ENCODE data around the gene TEX29. TPM values are rescaled to one million over a fixed set of nuclear protein-coding genes. Genes with fewer than 3 reads are reported as not detected.

TEX29 gene
- total RNA-seq, 1 donor from 2014 or later, result 0.54 TPM

DNA sequence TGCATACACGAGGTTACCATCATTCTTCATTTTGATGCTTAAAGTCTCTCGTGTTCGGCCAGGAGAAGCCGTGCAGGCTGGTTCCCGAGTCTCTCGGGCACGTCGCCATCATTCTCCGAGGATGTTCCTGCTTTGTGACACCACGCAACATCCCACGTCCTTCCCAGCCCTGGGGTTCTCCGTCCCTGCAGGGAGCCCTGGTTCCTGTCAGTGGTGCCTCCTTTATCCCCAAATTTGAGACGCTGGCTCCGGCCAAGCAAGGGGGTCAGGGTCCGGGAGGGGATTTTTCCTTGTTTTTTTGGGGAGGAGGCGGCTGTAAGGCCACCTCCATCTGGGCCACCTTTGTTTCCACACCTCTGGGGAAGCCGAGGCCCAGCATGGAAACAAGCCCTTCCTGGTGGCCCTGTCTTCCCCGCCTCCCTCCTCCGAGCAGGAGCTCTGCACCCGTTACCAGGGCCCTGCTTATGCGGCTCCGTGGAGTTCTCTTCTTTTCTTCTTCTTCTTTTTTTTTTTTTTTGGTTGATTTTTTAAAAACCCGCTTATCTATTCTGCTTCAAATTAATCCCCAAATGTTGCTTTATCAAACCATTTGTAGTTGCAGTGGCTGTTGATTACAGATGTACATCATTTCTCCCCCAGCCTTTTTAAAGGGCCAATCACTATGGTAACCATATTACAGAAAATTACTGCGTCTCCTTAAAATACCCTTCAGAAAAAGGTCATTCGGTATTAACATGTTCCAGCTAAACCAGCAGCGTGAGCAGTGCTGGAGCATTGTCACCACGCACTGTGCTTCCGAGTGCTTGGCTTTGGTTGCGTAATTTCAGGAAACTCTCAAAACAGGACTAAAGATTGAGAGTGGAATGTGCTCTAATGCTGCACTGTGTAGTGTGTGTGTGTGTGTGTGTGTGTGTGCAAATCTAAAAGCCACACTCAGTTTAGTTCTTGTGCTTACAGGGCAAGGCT lies 50.4 kb downstream of the TEX29 start:
- Mint-ChIP-seq H3K4me3 (ENCODE audit: unreplicated experiment) (no peak overlapping the region), H3K36me3 (ENCODE audit: low read depth, unreplicated experiment) (no peaks in the 10 kb centered on the region), H3K27me3 (ENCODE audit: unreplicated experiment) (peaks cover 3% of the 10 kb centered on the region), H3K9me3 (ENCODE audit: unreplicated experiment) (no peaks in the 10 kb centered on the region), H3K27ac (ENCODE audit: unreplicated experiment) (no peak overlapping the region), H3K4me1 (ENCODE audit: unreplicated experiment) (peaks cover 2% of the 10 kb centered on the region)
- no peak for DNase-seq (ENCODE audit: low spot score)
- TF ChIP-seq, protein P1, sequence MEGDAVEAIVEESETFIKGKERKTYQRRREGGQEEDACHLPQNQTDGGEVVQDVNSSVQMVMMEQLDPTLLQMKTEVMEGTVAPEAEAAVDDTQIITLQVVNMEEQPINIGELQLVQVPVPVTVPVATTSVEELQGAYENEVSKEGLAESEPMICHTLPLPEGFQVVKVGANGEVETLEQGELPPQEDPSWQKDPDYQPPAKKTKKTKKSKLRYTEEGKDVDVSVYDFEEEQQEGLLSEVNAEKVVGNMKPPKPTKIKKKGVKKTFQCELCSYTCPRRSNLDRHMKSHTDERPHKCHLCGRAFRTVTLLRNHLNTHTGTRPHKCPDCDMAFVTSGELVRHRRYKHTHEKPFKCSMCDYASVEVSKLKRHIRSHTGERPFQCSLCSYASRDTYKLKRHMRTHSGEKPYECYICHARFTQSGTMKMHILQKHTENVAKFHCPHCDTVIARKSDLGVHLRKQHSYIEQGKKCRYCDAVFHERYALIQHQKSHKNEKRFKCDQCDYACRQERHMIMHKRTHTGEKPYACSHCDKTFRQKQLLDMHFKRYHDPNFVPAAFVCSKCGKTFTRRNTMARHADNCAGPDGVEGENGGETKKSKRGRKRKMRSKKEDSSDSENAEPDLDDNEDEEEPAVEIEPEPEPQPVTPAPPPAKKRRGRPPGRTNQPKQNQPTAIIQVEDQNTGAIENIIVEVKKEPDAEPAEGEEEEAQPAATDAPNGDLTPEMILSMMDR (IDR thresholded peaks at IDR 0.05; ENCODE audit: unreplicated experiment), result no peak

DNA sequence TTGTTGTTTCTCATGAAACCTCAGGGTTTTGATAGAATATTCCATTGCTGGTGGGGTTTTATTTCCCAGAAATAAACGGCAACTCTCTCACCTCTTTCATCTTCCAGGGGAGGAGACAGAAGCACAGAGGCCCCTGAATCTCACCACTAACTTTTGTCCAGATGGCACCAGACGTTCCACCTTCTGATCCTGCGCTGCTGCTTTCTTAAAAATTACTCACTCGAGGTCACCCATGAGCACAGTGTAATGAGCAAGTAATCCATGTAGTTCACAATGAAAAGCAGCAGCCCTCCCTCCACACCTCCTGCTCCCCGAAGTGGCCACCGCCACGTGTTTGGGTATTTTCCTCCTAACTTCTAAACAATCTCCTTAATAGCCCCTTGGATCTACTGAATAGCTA lies 51.3 kb downstream of the TEX29 start:
- no peak for DNase-seq (ENCODE audit: low spot score)
- Mint-ChIP-seq H3K27ac (ENCODE audit: unreplicated experiment) (no peak overlapping the region), H3K36me3 (ENCODE audit: low read depth, unreplicated experiment) (no peaks in the 10 kb centered on the region), H3K27me3 (ENCODE audit: unreplicated experiment) (peaks cover 3% of the 10 kb centered on the region), H3K9me3 (ENCODE audit: unreplicated experiment) (no peaks in the 10 kb centered on the region), H3K4me3 (ENCODE audit: unreplicated experiment) (no peak overlapping the region), H3K4me1 (ENCODE audit: unreplicated experiment) (peaks cover 2% of the 10 kb centered on the region)
- TF ChIP-seq, protein P1 (IDR thresholded peaks at IDR 0.05; ENCODE audit: unreplicated experiment), result no peak

DNA sequence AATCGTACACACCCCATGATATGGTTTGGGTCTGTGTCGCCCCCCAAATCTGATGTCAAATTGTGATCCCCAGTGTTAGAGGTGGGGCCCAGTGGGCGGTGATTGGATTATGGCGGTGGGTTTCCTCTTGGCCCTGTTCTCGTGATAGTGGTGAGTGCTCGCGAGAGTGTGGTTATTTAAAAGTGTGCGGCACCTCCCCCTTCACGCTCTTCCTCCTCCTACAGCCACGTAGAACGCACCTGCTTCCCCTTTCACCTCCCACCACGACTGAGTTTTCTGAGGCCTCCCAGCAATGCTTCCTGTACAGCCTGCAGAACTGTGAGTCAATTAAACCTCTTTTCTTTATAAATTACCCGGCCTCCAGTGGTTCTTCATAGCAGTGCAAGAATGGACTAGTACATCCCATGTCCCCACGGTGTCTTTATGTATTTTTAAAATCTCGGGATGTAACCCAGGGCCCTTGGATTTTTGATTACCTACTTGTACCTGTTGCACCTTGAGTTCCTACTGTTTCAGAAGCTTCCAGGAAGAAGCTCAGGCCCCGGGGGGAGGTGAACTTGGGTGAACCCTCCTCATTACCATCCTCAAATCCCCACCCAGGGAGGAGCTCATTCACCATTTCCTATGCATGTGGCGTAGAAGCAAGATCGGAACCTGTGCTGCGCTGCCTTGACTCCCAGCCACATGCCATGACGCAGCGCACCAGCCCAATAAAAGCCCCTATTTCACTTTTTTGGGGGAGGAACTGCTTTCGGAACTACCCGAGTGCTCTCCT lies 52.4 kb downstream of the TEX29 start:
- H3K27ac Mint-ChIP-seq (ENCODE audit: unreplicated experiment), result no peak overlapping the region
- peaks cover 2% of the 10 kb centered on the region for H3K4me1 Mint-ChIP-seq (ENCODE audit: unreplicated experiment)
- TF ChIP-seq, protein P1 (IDR thresholded peaks at IDR 0.05; ENCODE audit: unreplicated experiment), result no peak
- no peaks in the 10 kb centered on the region for H3K9me3 Mint-ChIP-seq (ENCODE audit: unreplicated experiment)
- H3K36me3 Mint-ChIP-seq (ENCODE audit: low read depth, unreplicated experiment), result no peaks in the 10 kb centered on the region
- DNase-seq (ENCODE audit: low spot score), result no peak
- H3K27me3 Mint-ChIP-seq (ENCODE audit: unreplicated experiment), result peaks cover 3% of the 10 kb centered on the region
- no peak overlapping the region for H3K4me3 Mint-ChIP-seq (ENCODE audit: unreplicated experiment)

DNA sequence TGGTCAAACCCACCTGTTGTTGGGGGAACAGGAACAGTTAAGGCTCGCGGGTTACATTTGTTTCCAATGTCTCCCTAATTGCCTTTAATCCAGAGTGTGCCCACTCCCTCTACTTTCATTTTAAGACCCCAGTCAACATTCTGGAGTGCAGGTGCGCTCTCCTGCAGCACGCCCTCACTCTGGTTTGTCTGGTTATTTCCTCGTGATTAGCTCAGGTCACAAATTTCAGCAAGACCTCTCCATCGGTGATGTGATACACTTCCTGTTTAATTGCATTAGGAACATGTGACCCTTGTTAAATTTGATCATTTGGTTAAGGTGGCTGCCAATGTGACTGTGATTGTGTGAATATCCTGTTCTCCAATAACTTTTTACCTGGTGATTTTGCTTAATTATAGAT lies 53.0 kb downstream of the TEX29 start:
- peaks cover 2% of the 10 kb centered on the region for H3K4me1 Mint-ChIP-seq (ENCODE audit: unreplicated experiment)
- H3K27me3 Mint-ChIP-seq (ENCODE audit: unreplicated experiment), result peaks cover 3% of the 10 kb centered on the region
- DNase-seq (ENCODE audit: low spot score), result no peak
- H3K27ac Mint-ChIP-seq (ENCODE audit: unreplicated experiment), result no peak overlapping the region
- no peaks in the 10 kb centered on the region for H3K36me3 Mint-ChIP-seq (ENCODE audit: low read depth, unreplicated experiment)
- no peaks in the 10 kb centered on the region for H3K9me3 Mint-ChIP-seq (ENCODE audit: unreplicated experiment)
- TF ChIP-seq, protein P1 (IDR thresholded peaks at IDR 0.05; ENCODE audit: unreplicated experiment), result no peak
- no peak overlapping the region for H3K4me3 Mint-ChIP-seq (ENCODE audit: unreplicated experiment)
